Liver (tissue), 9 donors: Measurements from ENCODE around the gene RIMBP3C. TPM values are rescaled to one million over a fixed set of nuclear protein-coding genes. Genes with fewer than 3 reads are reported as not detected.
"Not testable (repeated sequence)": the region's sequence is repeated elsewhere in the genome, so short reads cannot be mapped to it uniquely, and the experiment has no call there.

ENCODE experiments used
- DNase-seq: peaks from one replicate; pipeline ENCODE4 v3.0.0-alpha.2; 2017; ENCODE audit warnings: low spot score
- H3K27ac ChIP-seq, 2 donors: one replicate each; pipeline ENCODE4 v1.7.0; 2013; ENCODE audit warnings: inconsistent platforms in 2 of 2, low read length in 2 of 2, control low read depth in 1 of 2, low read depth in 1 of 2, mild to moderate bottlenecking in 1 of 2
- H3K27me3 ChIP-seq, 4 donors: one replicate each; pipeline versions ENCODE4 v1.6.1 to v1.7.0; 2013; ENCODE audit warnings: low read length in 3 of 4, inconsistent platforms in 1 of 4, mild to moderate bottlenecking in 1 of 4, moderate library complexity in 1 of 4; ENCODE audit not compliant: control insufficient read depth in 4 of 4, insufficient read depth in 4 of 4
- H3K36me3 ChIP-seq, 4 donors: one replicate each; pipeline versions ENCODE4 v1.6.1 to v1.7.0; 2013; ENCODE audit warnings: low read length in 3 of 4, mild to moderate bottlenecking in 3 of 4, low read depth in 1 of 4, moderate library complexity in 1 of 4; ENCODE audit not compliant: control insufficient read depth in 4 of 4, insufficient read depth in 3 of 4
- H3K4me1 ChIP-seq, 4 donors: one replicate each; pipeline versions ENCODE4 v1.6.1 to v1.7.0; 2013; ENCODE audit warnings: low read length in 3 of 4, mild to moderate bottlenecking in 3 of 4, moderate library complexity in 1 of 4; ENCODE audit not compliant: control insufficient read depth in 4 of 4, insufficient read depth in 4 of 4
- H3K4me3 ChIP-seq, 3 donors: one replicate each; pipeline versions ENCODE4 v1.6.1 to v1.7.0; 2013; ENCODE audit warnings: low read length in 3 of 3, control low read depth in 1 of 3, low read depth in 1 of 3, mild to moderate bottlenecking in 1 of 3
- H3K9ac ChIP-seq, 2 donors: one replicate each; pipeline ENCODE4 v1.7.0; 2013; ENCODE audit warnings: low read length in 2 of 2, mild to moderate bottlenecking in 2 of 2, moderate library complexity in 2 of 2, control low read depth in 1 of 2, low read depth in 1 of 2
- H3K9me3 ChIP-seq, 4 donors: one replicate each; pipeline versions ENCODE4 v1.6.1 to v1.7.0; 2013; ENCODE audit warnings: low read length in 3 of 4; ENCODE audit not compliant: control insufficient read depth in 4 of 4
- WGBS: extraction: QIAGEN DNeasy Blood & Tissue Kit; methylation state at CpG from one replicate; pipeline ENCODE4 v1.1.7; 2013; 5-methylcytosine and 5-hydroxymethylcytosine counted together
- polyA plus RNA-seq, 2 donors: library from polyadenylated mRNA; stranded (reverse) in 1 of 2; unstranded in 1 of 2; fragments of 200-250 nt in 1 of 2; fragments of >200 nt in 1 of 2; fragmentation: Nextera tagmentation in 1 of 2; extraction: Ambion mirVana in 1 of 2; gene quantifications; one replicate each; pipeline versions ENCODE4 v1.2.1 to v1.2.3, GENCODE V29; 2013 to 2015
- total RNA-seq, 2 donors: library from RNA; depleted of rRNA; stranded (reverse); fragments of >200 nt; gene quantifications; one replicate each; pipeline ENCODE4 v1.2.3, GENCODE V29; 2014
- donor health status: healthy.
- donor health status: healthy.
- donor health status: healthy.
- donor health status: healthy.
- donor health status: healthy.

The RIMBP3C gene
- total and polyA plus RNA-seq, 4 donors: 0.05 to 0.08 (median 0.05) TPM; not detected in 1

GRCh38 chr22:21559345-21560125 is 8.3 kb upstream of the RIMBP3C start:
- not testable (repeated sequence) for H3K9ac ChIP-seq
- 77% methylated on average over 6 of the region's 10 CpGs for WGBS

GRCh38 chr22:21550678-21551047 is 598 bp downstream of the RIMBP3C start:
- not testable (repeated sequence) for H3K9me3 ChIP-seq, H3K27ac ChIP-seq, H3K27me3 ChIP-seq, DNase-seq, H3K9ac ChIP-seq, H3K4me1 ChIP-seq, H3K36me3 ChIP-seq, H3K4me3 ChIP-seq
- no CpG with 5 or more reads among the region's 44 CpGs for WGBS

More at GRCh38 chr22:21559345-21560125, 8.3 kb upstream of the RIMBP3C start:
- not testable (repeated sequence) for H3K36me3 ChIP-seq, H3K4me3 ChIP-seq, H3K27me3 ChIP-seq, H3K9me3 ChIP-seq, H3K4me1 ChIP-seq, H3K27ac ChIP-seq, DNase-seq

GRCh38 chr22:21550008-21550677 is 1.1 kb downstream of the RIMBP3C start:
- H3K36me3 ChIP-seq, H3K4me3 ChIP-seq, H3K9ac ChIP-seq, H3K4me1 ChIP-seq, H3K27me3 ChIP-seq, DNase-seq, H3K27ac ChIP-seq, H3K9me3 ChIP-seq: not testable (repeated sequence)
- WGBS: no CpG with 5 or more reads among the region's 62 CpGs

GRCh38 chr22:21549558-21549957 is 1.7 kb downstream of the RIMBP3C start:
- H3K4me3 ChIP-seq, H3K4me1 ChIP-seq, H3K27me3 ChIP-seq, H3K9me3 ChIP-seq, DNase-seq, H3K9ac ChIP-seq, H3K36me3 ChIP-seq, H3K27ac ChIP-seq: not testable (repeated sequence)
- no CpG with 5 or more reads among the region's 38 CpGs for WGBS

- H3K9me3 ChIP-seq, H3K27ac ChIP-seq, DNase-seq, H3K9ac ChIP-seq, H3K36me3 ChIP-seq, H3K27me3 ChIP-seq, H3K4me1 ChIP-seq, H3K4me3 ChIP-seq: not testable (repeated sequence)
- WGBS: 95% methylated on average over 1 of the region's 17 CpGs
These were observed 6.6 kb downstream of the RIMBP3C start for GRCh38 chr22:21544432-21545322.

GRCh38 chr22:21539862-21540261 is 11.4 kb downstream of the RIMBP3C start:
- H3K27ac ChIP-seq, H3K36me3 ChIP-seq, H3K4me3 ChIP-seq, H3K9ac ChIP-seq, DNase-seq, H3K27me3 ChIP-seq, H3K4me1 ChIP-seq, H3K9me3 ChIP-seq: not testable (repeated sequence)
- no CpG with 5 or more reads among the region's 7 CpGs for WGBS

- H3K4me3 ChIP-seq: not testable (repeated sequence)
These were observed 18.2 kb downstream of the RIMBP3C start for GRCh38 chr22:21532863-21533648.

More at GRCh38 chr22:21532863-21533648, 18.2 kb downstream of the RIMBP3C start:
- not testable (repeated sequence) for H3K27ac ChIP-seq, H3K4me1 ChIP-seq, H3K36me3 ChIP-seq, H3K27me3 ChIP-seq, DNase-seq, H3K9me3 ChIP-seq, H3K9ac ChIP-seq
- WGBS: no CpG with 5 or more reads among the region's 20 CpGs
